H1 (cell line): ENCODE results near the gene RBBP8. TPM values are rescaled to one million over a fixed set of nuclear protein-coding genes. Genes with fewer than 3 reads are reported as not detected.

ENCODE experiments used
- BRCA1 ChIP-seq: IDR thresholded peaks from 2 replicates; pipeline ENCODE4 v1.6.1; 2012; ENCODE audit warnings: low read depth, low read length, improper control_type of control experiment
- E2F6 ChIP-seq: IDR thresholded peaks from 2 replicates; pipeline ENCODE4 v1.6.1; 2012; ENCODE audit warnings: inconsistent platforms
- EP300 ChIP-seq, 2 experiments: IDR thresholded peaks; 1 replicate in 1 of 2; 2 replicates in 1 of 2; pipeline ENCODE4 v1.6.1; 2011 to 2012; ENCODE audit warnings: low read depth in 2 of 2, low read length in 2 of 2, mild to moderate bottlenecking in 2 of 2, borderline replicate concordance in 1 of 2, inconsistent platforms in 1 of 2, moderate library complexity in 1 of 2
- KDM4A ChIP-seq: IDR thresholded peaks from one replicate; pipeline ENCODE4 v1.7.1; 2012; ENCODE audit warnings: low read depth, mild to moderate bottlenecking, moderate library complexity, low read length, inconsistent platforms; ENCODE audit not compliant: severe bottlenecking
- POU5F1 ChIP-seq: IDR thresholded peaks from 2 replicates; pipeline ENCODE4 v1.6.1; 2011; ENCODE audit warnings: low read depth, mild to moderate bottlenecking, low read length, moderate library complexity
- SP1 ChIP-seq: IDR thresholded peaks from 2 replicates; pipeline ENCODE4 v1.6.1; 2011; ENCODE audit warnings: low read depth, low read length
- SUZ12 ChIP-seq: fragments of 200-600 bp; sonication (generic); IDR thresholded peaks from 2 replicates; pipeline ENCODE4 v1.6.1; 2012; ENCODE audit warnings: mild to moderate bottlenecking, inconsistent platforms, low read length, moderate library complexity, mixed read lengths
- YY1 ChIP-seq: IDR thresholded peaks from 2 replicates; pipeline ENCODE4 v1.6.1; 2011; ENCODE audit warnings: low read depth, mild to moderate bottlenecking, low read length
- polyA plus RNA-seq, 7 experiments: library from polyadenylated mRNA; depleted of rRNA in 3 of 7; stranded (reverse) in 5 of 7; unstranded in 2 of 7; fragments of >200 nt in 5 of 7; fragments of 200-250 nt in 2 of 7; gene quantifications; 1 replicate in 5 of 7; 2 replicates in 1 of 7; 4 replicates in 1 of 7; pipeline versions ENCODE4 v1.2.1 to v1.2.3, GENCODE V29; 2011 to 2013; ENCODE audit warnings: missing spikeins in 2 of 7, mixed read lengths in 2 of 7
- total RNA-seq: library from RNA; stranded (reverse); fragmentation: NEBNext Ultra II Directional; extraction: Animal tissue kit (Norgen Biotek cat#: 25700); gene quantifications from 2 replicates; pipeline ENCODE4 v1.2.1, GENCODE V29; 2021

The RBBP8 gene
- total and polyA plus RNA-seq, 2 of the 8 experiments (the other 6 are each of a cell fraction or from before 2014, with no cell fraction given): 16.1 to 65.8 TPM

GRCh38 chr18:23020555-23021294, 87.6 kb downstream of the RBBP8 start (continued):
- TF ChIP-seq E2F6 (no peak), SUZ12 (no peak), BRCA1 (no peak), SP1 (no peak), EP300 (IDR thresholded peaks at IDR 0.05; ENCODE audit: borderline replicate concordance in 1 of 2, low read depth in 2 of 2, low read length in 2 of 2) (no peak), KDM4A (no peak), YY1 (no peak), POU5F1 (no peak)
- TF ChIP-seq, all 59 proteins: peak for 0
